ENCODE data around the gene GPX3.
A peak's percentile ranks its signal among the peaks of the same experiment; 100 is the strongest.

The GPX3 gene

GRCh38 chr5:151042453-151043093 lies 22.2 kb downstream of the GPX3 start:
- no peak overlapping the region for H3K27ac ChIP-seq (ENCODE audit: low read length)
- DNase-seq (ENCODE audit: low read depth, low spot score), result no peak
- H3K9me3 ChIP-seq (ENCODE audit: control insufficient read depth, insufficient read depth, low read length), result no peaks in the 10 kb centered on the region
- no CpG with 5 or more reads among the region's 12 CpGs for WGBS (ENCODE audit: insufficient coverage, insufficient read length)
- H3K36me3 ChIP-seq (ENCODE audit: control insufficient read depth, insufficient read depth, low read length), result peaks cover 8% of the 10 kb centered on the region; the same call in 1 of the 2 replicates
- H3K27me3 ChIP-seq (ENCODE audit: control insufficient read depth, insufficient read depth, low read length), result no peaks in the 10 kb centered on the region
- H3K4me3 ChIP-seq (ENCODE audit: low read length), result no peak overlapping the region
- no peaks in the 10 kb centered on the region for H3K4me1 ChIP-seq (ENCODE audit: control insufficient read depth, insufficient read depth, low read length)

GRCh38 chr5:151047814-151048425 lies 27.5 kb downstream of the GPX3 start:
- no peak overlapping the region for H3K27ac ChIP-seq (ENCODE audit: low read length)
- H3K4me1 ChIP-seq (ENCODE audit: control insufficient read depth, insufficient read depth, low read length), result no peaks in the 10 kb centered on the region
- no peaks in the 10 kb centered on the region for H3K27me3 ChIP-seq (ENCODE audit: control insufficient read depth, insufficient read depth, low read length)
- DNase-seq (ENCODE audit: low read depth, low spot score), result no peak
- H3K9me3 ChIP-seq (ENCODE audit: control insufficient read depth, insufficient read depth, low read length), result no peaks in the 10 kb centered on the region
- H3K36me3 ChIP-seq (ENCODE audit: control insufficient read depth, insufficient read depth, low read length), result no peaks in the 10 kb centered on the region; the same call in 1 of the 2 replicates
- no CpG with 5 or more reads among the region's 13 CpGs for WGBS (ENCODE audit: insufficient coverage, insufficient read length)
- H3K4me3 ChIP-seq (ENCODE audit: low read length), result no peak overlapping the region

GRCh38 chr5:151048526-151048925 lies 28.1 kb downstream of the GPX3 start:
- DNase-seq (ENCODE audit: low read depth, low spot score), result no peak
- no CpG with 5 or more reads among the region's 7 CpGs for WGBS (ENCODE audit: insufficient coverage, insufficient read length)

GRCh38 chr5:151051066-151051930 lies 30.9 kb downstream of the GPX3 start:
- Histone ChIP-seq H3K27me3 (ENCODE audit: control insufficient read depth, insufficient read depth, low read length) (no peaks in the 10 kb centered on the region), H3K9me3 (ENCODE audit: control insufficient read depth, insufficient read depth, low read length) (no peaks in the 10 kb centered on the region), H3K4me3 (ENCODE audit: low read length) (no peak overlapping the region), H3K4me1 (ENCODE audit: control insufficient read depth, insufficient read depth, low read length) (no peaks in the 10 kb centered on the region), H3K27ac (ENCODE audit: low read length) (no peak overlapping the region), H3K36me3 (ENCODE audit: control insufficient read depth, insufficient read depth, low read length) (peaks cover 2% of the 10 kb centered on the region; the same call in 1 of the 2 replicates)
- DNase-seq (ENCODE audit: low read depth, low spot score), result peak; percentile 84
- WGBS (ENCODE audit: insufficient coverage, insufficient read length), result no CpG with 5 or more reads among the region's 6 CpGs

More at GRCh38 chr5:151048526-151048925, 28.1 kb downstream of the GPX3 start:
- Histone ChIP-seq H3K27me3 (ENCODE audit: control insufficient read depth, insufficient read depth, low read length) (no peaks in the 10 kb centered on the region), H3K27ac (ENCODE audit: low read length) (no peak overlapping the region), H3K4me1 (ENCODE audit: control insufficient read depth, insufficient read depth, low read length) (no peaks in the 10 kb centered on the region), H3K9me3 (ENCODE audit: control insufficient read depth, insufficient read depth, low read length) (no peaks in the 10 kb centered on the region), H3K36me3 (ENCODE audit: control insufficient read depth, insufficient read depth, low read length) (no peaks in the 10 kb centered on the region; the same call in 1 of the 2 replicates), H3K4me3 (ENCODE audit: low read length) (no peak overlapping the region)

- H3K27ac ChIP-seq (ENCODE audit: low read length), result no peak overlapping the region
- WGBS (ENCODE audit: insufficient coverage, insufficient read length), result no CpG with 5 or more reads among the region's 10 CpGs
- no peaks in the 10 kb centered on the region for H3K9me3 ChIP-seq (ENCODE audit: control insufficient read depth, insufficient read depth, low read length)
- no peak for DNase-seq (ENCODE audit: low read depth, low spot score)
- no peaks in the 10 kb centered on the region for H3K27me3 ChIP-seq (ENCODE audit: control insufficient read depth, insufficient read depth, low read length)
- H3K36me3 ChIP-seq (ENCODE audit: control insufficient read depth, insufficient read depth, low read length), result peaks cover 2% of the 10 kb centered on the region; the same call in 1 of the 2 replicates
- H3K4me1 ChIP-seq (ENCODE audit: control insufficient read depth, insufficient read depth, low read length), result no peaks in the 10 kb centered on the region
- no peak overlapping the region for H3K4me3 ChIP-seq (ENCODE audit: low read length)
Observed at GRCh38 chr5:151051931-151052608, 31.7 kb downstream of the GPX3 start.

- H3K9me3 ChIP-seq (ENCODE audit: control insufficient read depth, insufficient read depth, low read length), result no peaks in the 10 kb centered on the region
- no peak overlapping the region for H3K4me3 ChIP-seq (ENCODE audit: low read length)
- WGBS (ENCODE audit: insufficient coverage, insufficient read length), result no CpG with 5 or more reads among the region's 3 CpGs
- H3K27me3 ChIP-seq (ENCODE audit: control insufficient read depth, insufficient read depth, low read length), result no peaks in the 10 kb centered on the region
- H3K36me3 ChIP-seq (ENCODE audit: control insufficient read depth, insufficient read depth, low read length), result peaks cover 2% of the 10 kb centered on the region; the same call in 1 of the 2 replicates
- H3K4me1 ChIP-seq (ENCODE audit: control insufficient read depth, insufficient read depth, low read length), result no peaks in the 10 kb centered on the region
- DNase-seq (ENCODE audit: low read depth, low spot score), result no peak
- H3K27ac ChIP-seq (ENCODE audit: low read length), result no peak overlapping the region
Observed at GRCh38 chr5:151052836-151053235, 32.4 kb downstream of the GPX3 start.

- peaks cover 2% of the 10 kb centered on the region; the same call in 1 of the 2 replicates for H3K36me3 ChIP-seq (ENCODE audit: control insufficient read depth, insufficient read depth, low read length)
- no peak overlapping the region for H3K4me3 ChIP-seq (ENCODE audit: low read length)
- DNase-seq (ENCODE audit: low read depth, low spot score), result no peak
- H3K4me1 ChIP-seq (ENCODE audit: control insufficient read depth, insufficient read depth, low read length), result no peaks in the 10 kb centered on the region
- no peaks in the 10 kb centered on the region for H3K27me3 ChIP-seq (ENCODE audit: control insufficient read depth, insufficient read depth, low read length)
- H3K9me3 ChIP-seq (ENCODE audit: control insufficient read depth, insufficient read depth, low read length), result no peaks in the 10 kb centered on the region
- no peak overlapping the region for H3K27ac ChIP-seq (ENCODE audit: low read length)
- WGBS (ENCODE audit: insufficient coverage, insufficient read length), result no CpG with 5 or more reads among the region's 4 CpGs
Observed at GRCh38 chr5:151053796-151054462, 33.5 kb downstream of the GPX3 start.

GRCh38 chr5:151054709-151055108 lies 34.3 kb downstream of the GPX3 start:
- Histone ChIP-seq H3K27me3 (ENCODE audit: control insufficient read depth, insufficient read depth, low read length) (no peaks in the 10 kb centered on the region), H3K36me3 (ENCODE audit: control insufficient read depth, insufficient read depth, low read length) (0 out of 2 replicates have a peak, but pooled peaks cover 2% of the 10 kb centered on the region), H3K4me1 (ENCODE audit: control insufficient read depth, insufficient read depth, low read length) (no peaks in the 10 kb centered on the region), H3K27ac (ENCODE audit: low read length) (no peak overlapping the region), H3K9me3 (ENCODE audit: control insufficient read depth, insufficient read depth, low read length) (no peaks in the 10 kb centered on the region), H3K4me3 (ENCODE audit: low read length) (no peak overlapping the region)
- DNase-seq (ENCODE audit: low read depth, low spot score), result no peak
- no CpG with 5 or more reads among the region's 3 CpGs for WGBS (ENCODE audit: insufficient coverage, insufficient read length)

GRCh38 chr5:151055336-151055735 lies 34.9 kb downstream of the GPX3 start:
- no peak for DNase-seq (ENCODE audit: low read depth, low spot score)
- Histone ChIP-seq H3K4me1 (ENCODE audit: control insufficient read depth, insufficient read depth, low read length) (no peaks in the 10 kb centered on the region), H3K27ac (ENCODE audit: low read length) (no peak overlapping the region), H3K27me3 (ENCODE audit: control insufficient read depth, insufficient read depth, low read length) (no peaks in the 10 kb centered on the region), H3K4me3 (ENCODE audit: low read length) (no peak overlapping the region), H3K36me3 (ENCODE audit: control insufficient read depth, insufficient read depth, low read length) (0 out of 2 replicates have a peak, but pooled peaks cover 2% of the 10 kb centered on the region), H3K9me3 (ENCODE audit: control insufficient read depth, insufficient read depth, low read length) (no peaks in the 10 kb centered on the region)
- no CpG with 5 or more reads among the region's 6 CpGs for WGBS (ENCODE audit: insufficient coverage, insufficient read length)
